GM19397 (cell line): ENCODE measurements around the gene GAGE13.
"Not testable (repeated sequence)": the region's sequence is repeated elsewhere in the genome, so short reads cannot be mapped to it uniquely, and the experiment has no call there.

ENCODE experiments used
- ATAC-seq: cut with Tn5 transposase; IDR thresholded peaks from one replicate; pipeline ENCODE4 v1.9.1; 2021; ENCODE audit warnings: mild to moderate bottlenecking, moderate library complexity; ENCODE audit not compliant: unreplicated experiment

The GAGE13 gene

GRCh38 chrX:49330421-49330820, 961 bp upstream of the GAGE13 start:
- ATAC-seq: not testable (repeated sequence)

GRCh38 chrX:49331841-49332240, 459 bp downstream of the GAGE13 start:
- ATAC-seq: not testable (repeated sequence)

- ATAC-seq: not testable (repeated sequence)
Measured at GRCh38 chrX:49341449-49341848, 10.1 kb downstream of the GAGE13 start.

GRCh38 chrX:49344496-49345175, 13.3 kb downstream of the GAGE13 start:
- not testable (repeated sequence) for ATAC-seq

- ATAC-seq: not testable (repeated sequence)
Measured at GRCh38 chrX:49345402-49345801, 14.0 kb downstream of the GAGE13 start.

GRCh38 chrX:49346150-49346549, 14.8 kb downstream of the GAGE13 start:
- not testable (repeated sequence) for ATAC-seq
